ENCODE results near the gene SLC30A7. TPM values are rescaled to one million over a fixed set of nuclear protein-coding genes. Genes with fewer than 3 reads are reported as not detected.

Gene SLC30A7
- total RNA-seq, 1 donor from 2014 or later = 22.2 TPM

DNA sequence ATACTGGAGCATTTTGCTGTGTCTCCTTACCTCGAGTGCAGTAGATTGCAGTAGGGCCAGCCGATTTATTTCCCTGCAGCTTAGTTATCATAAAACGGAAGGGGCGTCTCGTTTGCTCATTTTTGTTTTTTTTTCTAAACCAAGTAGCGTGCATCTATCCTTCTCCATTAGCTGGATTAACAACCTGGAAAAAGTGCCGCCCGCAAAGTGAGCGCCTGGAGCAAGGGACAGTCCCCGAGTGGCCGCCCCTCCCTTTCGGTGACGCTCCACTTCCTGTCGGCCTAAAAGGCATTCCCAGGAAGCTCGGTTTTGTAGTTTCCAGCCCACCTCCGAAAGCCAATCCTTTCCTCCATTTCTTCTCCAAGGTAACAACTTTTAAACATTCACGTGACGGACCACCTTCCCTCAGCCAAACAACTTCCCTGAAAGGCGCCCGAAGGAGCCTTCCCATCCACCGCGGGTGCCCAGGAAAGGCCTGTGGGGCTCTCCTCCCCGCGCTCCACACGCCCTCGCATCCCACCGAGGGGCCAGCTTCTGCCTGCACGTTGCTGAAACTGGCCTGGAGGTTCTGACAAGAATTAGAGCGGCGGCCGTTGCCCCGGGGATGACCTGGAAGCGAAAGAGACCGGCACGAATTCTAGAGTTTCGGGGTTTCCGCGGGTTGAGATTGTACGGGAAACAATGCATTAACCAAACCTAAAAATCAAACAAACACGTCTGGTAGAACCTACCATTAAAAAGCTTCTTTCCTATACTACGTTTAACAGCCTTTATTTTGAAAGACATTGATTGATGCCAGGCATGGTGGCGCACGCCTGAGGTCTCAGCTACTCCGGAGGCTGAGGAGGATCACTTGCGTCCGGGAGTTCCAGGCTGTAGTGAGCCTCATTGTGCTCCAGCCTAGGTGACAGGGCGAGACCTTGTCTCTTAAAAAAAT lies 1.0 kb upstream of the SLC30A7 start, which contains the start of gene EXTL2:
TSS of gene EXTL2 (minus strand) at position 240 of the 937 bp plus-strand sequence. CDS start 6,085 bp downstream, outside the sequence.
- Mint-ChIP-seq H3K27me3 (ENCODE audit: insufficient read depth, low read depth) (peaks cover 4% of the 10 kb centered on the region), H3K9me3 (peaks cover 24% of the 10 kb centered on the region), H3K27ac (peak within 1 kb of the TSS; percentile 68), H3K4me3 (peak within 1 kb of the TSS; percentile 100), H3K36me3 (peaks cover 34% of the 10 kb centered on the region), H3K4me1 (peaks cover 30% of the 10 kb centered on the region)
- Histone ChIP-seq H3K4me3 (peak within 1 kb of the TSS; percentile 78), H3K27ac (peak within 1 kb of the TSS; percentile 92), H3F3A (ENCODE audit: low read depth) (peaks cover 12% of the 10 kb centered on the region), H3K36me3 (peaks cover 8% of the 10 kb centered on the region), H4K20me1 (ENCODE audit: low read depth) (peaks cover 3% of the 10 kb centered on the region), H3K9ac (peak within 1 kb of the TSS; percentile 50), H3K4me2 (peak within 1 kb of the TSS; percentile 93), H3K4me1 (peaks cover 11% of the 10 kb centered on the region), H2AFZ (replicated peaks) (peak within 1 kb of the TSS; percentile 97), H3K79me2 (ENCODE audit: low read depth) (peaks cover 80% of the 10 kb centered on the region), H3K9me3 (ENCODE audit: low read depth) (peaks cover under 1% of the 10 kb centered on the region), H3K27me3 (no peaks in the 10 kb centered on the region)
- peak; percentile 92 for DNase-seq (ENCODE audit: low spot score)
- no peak for TF ChIP-seq CTCF (IDR thresholded peaks at IDR 0.05)
- TF ChIP-seq EZH2phosphoT487 (IDR thresholded peaks at IDR 0.05) = no peak
- TF ChIP-seq EZH2 (IDR thresholded peaks at IDR 0.05) = no peak

- Histone ChIP-seq H3K4me2 (peak overlapping the region; percentile 93), H3K79me2 (ENCODE audit: low read depth) (peaks cover 64% of the 10 kb centered on the region), H4K20me1 (ENCODE audit: low read depth) (peaks cover 3% of the 10 kb centered on the region), H3K4me1 (peaks cover 11% of the 10 kb centered on the region), H2AFZ (replicated peaks) (peak overlapping the region; percentile 97), H3K27me3 (no peaks in the 10 kb centered on the region), H3K36me3 (peaks cover 3% of the 10 kb centered on the region), H3F3A (ENCODE audit: low read depth) (peaks cover 12% of the 10 kb centered on the region), H3K9me3 (ENCODE audit: low read depth) (no peaks in the 10 kb centered on the region), H3K27ac (no peak overlapping the region), H3K9ac (peak overlapping the region; percentile 66), H3K4me3 (peak overlapping the region; percentile 78)
- H3K36me3 Mint-ChIP-seq = peaks cover 24% of the 10 kb centered on the region
- H3K27me3 Mint-ChIP-seq (ENCODE audit: insufficient read depth, low read depth) = peaks cover 4% of the 10 kb centered on the region
- H3K27ac Mint-ChIP-seq = peak overlapping the region; percentile 95
- DNase-seq (ENCODE audit: low spot score) = peak; percentile 14
- peaks cover 30% of the 10 kb centered on the region for H3K4me1 Mint-ChIP-seq
- H3K9me3 Mint-ChIP-seq = peaks cover 9% of the 10 kb centered on the region
- no peak for TF ChIP-seq CTCF (IDR thresholded peaks at IDR 0.05)
- TF ChIP-seq EZH2phosphoT487 (IDR thresholded peaks at IDR 0.05) = no peak
- TF ChIP-seq EZH2 (IDR thresholded peaks at IDR 0.05) = no peak
- peak overlapping the region; percentile 100 for H3K4me3 Mint-ChIP-seq
These were observed 642 bp downstream of the SLC30A7 start for GRCh38 chr1:100896481-100896982.

GRCh38 chr1:100902365-100902764 lies 6.5 kb downstream of the SLC30A7 start:
- Mint-ChIP-seq H3K27me3 (ENCODE audit: insufficient read depth, low read depth) (no peaks in the 10 kb centered on the region), H3K4me1 (peaks cover 13% of the 10 kb centered on the region), H3K27ac (no peak overlapping the region), H3K9me3 (peaks cover 6% of the 10 kb centered on the region), H3K36me3 (peaks cover 42% of the 10 kb centered on the region), H3K4me3 (no peak overlapping the region)
- H3K4me2 ChIP-seq = no peak overlapping the region
- peaks cover 6% of the 10 kb centered on the region for H3K9me3 ChIP-seq (ENCODE audit: low read depth)
- no peak for DNase-seq (ENCODE audit: low spot score)
- H3K27ac ChIP-seq = no peak overlapping the region
- no peak overlapping the region for H2AFZ ChIP-seq (replicated peaks)
- peaks cover 25% of the 10 kb centered on the region for H3K36me3 ChIP-seq
- H3K4me3 ChIP-seq = no peak overlapping the region
- H3K27me3 ChIP-seq = no peaks in the 10 kb centered on the region
- H3K9ac ChIP-seq = no peak overlapping the region
- peaks cover 7% of the 10 kb centered on the region for H3K4me1 ChIP-seq
- peaks cover 44% of the 10 kb centered on the region for H3K79me2 ChIP-seq (ENCODE audit: low read depth)
- H4K20me1 ChIP-seq (ENCODE audit: low read depth) = no peaks in the 10 kb centered on the region
- H3F3A ChIP-seq (ENCODE audit: low read depth) = no peaks in the 10 kb centered on the region
- TF ChIP-seq CTCF (IDR thresholded peaks at IDR 0.05) (no peak), EZH2 (IDR thresholded peaks at IDR 0.05) (no peak), EZH2phosphoT487 (IDR thresholded peaks at IDR 0.05) (no peak)
